ENCODE results near the gene CUX1. TPM values are rescaled to one million over a fixed set of nuclear protein-coding genes. Genes with fewer than 3 reads are reported as not detected.

Gene CUX1
- total and polyA plus RNA-seq, 2 donors (not counting 1 experiment from before 2014, with no cell fraction given), result 10.8 to 86.5 TPM

- no peaks in the 10 kb centered on the region for H3K9me3 Mint-ChIP-seq (ENCODE audit: insufficient read depth)
- H3K27me3 Mint-ChIP-seq, result no peaks in the 10 kb centered on the region
- no peak overlapping the region for H3K9ac ChIP-seq (ENCODE audit: low read length)
- H3K27ac Mint-ChIP-seq, result no peak overlapping the region
- H3K27me3 ChIP-seq (replicated peaks in 1 of 4; ENCODE audit: control extremely low read depth in 1 of 4, control insufficient read depth in 3 of 4, insufficient read depth in 4 of 4, low read length in 3 of 4), result no peaks in the 10 kb centered on the region
- ChIA-PET POLR2A (no interaction called here), CTCF (interaction anchor here (0.6 to 15.7 kb wide), 13 partner anchors 12 to 737 kb away, joined by 3 to 351 read pairs (median 3); partner anchors contain the start of gene PRKRIP1)
- H3K4me2 ChIP-seq (replicated peaks; ENCODE audit: low read depth, low read length, poor library complexity, severe bottlenecking), result no peak overlapping the region
- 90% methylated on average over 15 of the region's 16 CpGs for WGBS (ENCODE audit: insufficient coverage)
- H3K36me3 ChIP-seq (replicated peaks in 1 of 2; ENCODE audit: control extremely low read depth in 1 of 2, control insufficient read depth in 1 of 2, extremely low read depth in 1 of 2, insufficient read depth in 2 of 2, low read length in 1 of 2), result peaks cover 0 to 2% of the 10 kb centered on the region in 2 experiments
- ATAC-seq (ENCODE audit: low read depth) (no peak), DNase-seq (no peak)
- H3K4me1 Mint-ChIP-seq, result peaks cover 2% of the 10 kb centered on the region
- H3K4me1 ChIP-seq (ENCODE audit: control insufficient read depth in 2 of 2, insufficient read depth in 2 of 2, low read length in 2 of 2), result peaks cover 0 to 3% of the 10 kb centered on the region in 2 donors
- no peaks in the 10 kb centered on the region for H4K20me1 ChIP-seq (ENCODE audit: control insufficient read depth, insufficient read depth, low read length, poor library complexity, severe bottlenecking)
- no peaks in the 10 kb centered on the region for H3K79me2 ChIP-seq (ENCODE audit: control insufficient read depth, insufficient read depth, low read length)
- intact Hi-C loops (cut with micrococcal nuclease), result loop anchor here (1.0 to 2.0 kb wide), 3 partner anchors 37 to 671 kb away; no protein-coding TSS in a partner anchor
- H2AFZ ChIP-seq (ENCODE audit: insufficient read depth, low read depth, low read length, poor library complexity, severe bottlenecking), result no peak overlapping the region
- no peak for TF ChIP-seq CTCF (IDR thresholded peaks at IDR 0.05)
- TF ChIP-seq EZH2 (IDR thresholded peaks at IDR 0.05; ENCODE audit: borderline replicate concordance, insufficient read depth, low read depth, low read length, poor library complexity, severe bottlenecking), result no peak
- no peaks in the 10 kb centered on the region for H3K9me3 ChIP-seq (ENCODE audit: control extremely low read depth in 1 of 3, control insufficient read depth in 2 of 3, insufficient read depth in 1 of 3, low read length in 2 of 3)
- H3K4me3 ChIP-seq (ENCODE audit: control extremely low read depth in 1 of 5, extremely low read depth in 1 of 5, insufficient read depth in 1 of 5, low read depth in 2 of 5, low read length in 4 of 5), result no peak overlapping the region
- H3K4me3 Mint-ChIP-seq, result no peak overlapping the region
- no peak overlapping the region for H3K27ac ChIP-seq (ENCODE audit: low read length in 2 of 2)
Observed at GRCh38 chr7:102272917-102273748, 455.7 kb downstream of the CUX1 start.
